ENCODE results near the gene MED13.
"Not testable (repeated sequence)": the region's sequence is repeated elsewhere in the genome, so short reads cannot be mapped to it uniquely, and the experiment has no call there.

MED13 gene

GRCh38 chr17:61907361-61907760 lies 157.7 kb downstream of the MED13 start:
- DNase-seq (ENCODE audit: low read depth, low spot score): no peak

- DNase-seq (ENCODE audit: low read depth, low spot score): no peak
These were observed 160.9 kb downstream of the MED13 start for GRCh38 chr17:61904094-61904710.

GRCh38 chr17:61903251-61903650 lies 161.8 kb downstream of the MED13 start:
- DNase-seq (ENCODE audit: low read depth, low spot score): no peak

- no peak for DNase-seq (ENCODE audit: low read depth, low spot score)
These were observed 167.4 kb downstream of the MED13 start for GRCh38 chr17:61897548-61898180.

GRCh38 chr17:61895391-61895790 lies 169.7 kb downstream of the MED13 start:
- DNase-seq (ENCODE audit: low read depth, low spot score): no peak

- not testable (repeated sequence) for DNase-seq (ENCODE audit: low read depth, low spot score)
These were observed 170.8 kb downstream of the MED13 start for GRCh38 chr17:61894310-61894709.
